Small intestine (tissue), 7 donors: ENCODE results near the gene PNRC1. TPM values are rescaled to one million over a fixed set of nuclear protein-coding genes. Genes with fewer than 3 reads are reported as not detected.
"Not testable (repeated sequence)": the region's sequence is repeated elsewhere in the genome, so short reads cannot be mapped to it uniquely, and the experiment has no call there.

ENCODE experiments used
- DNase-seq, 2 donors: peaks; one replicate each; pipeline versions ENCODE4 v3.0.0 to v3.0.0-alpha.2; 2013
- FAIRE-seq: peaks from 2 replicates; lab custom pipeline; 2012; peaks lifted over from hg19 to GRCh38; lab: Jason Lieb, UNC
- H3K27ac ChIP-seq, 3 donors: one replicate each; pipeline ENCODE4 v1.5.1; 2013; ENCODE audit warnings: low read length in 2 of 3, mild to moderate bottlenecking in 2 of 3, control low read depth in 1 of 3, inconsistent platforms in 1 of 3, low read depth in 1 of 3, moderate library complexity in 1 of 3
- H3K27me3 ChIP-seq, 3 donors: one replicate each; pipeline ENCODE4 v1.6.1; 2013; ENCODE audit warnings: low read length in 3 of 3, inconsistent platforms in 1 of 3; ENCODE audit not compliant: control insufficient read depth in 3 of 3, insufficient read depth in 3 of 3
- H3K36me3 ChIP-seq, 3 donors: one replicate each; pipeline ENCODE4 v1.6.1; 2013; ENCODE audit warnings: low read length in 3 of 3, inconsistent platforms in 1 of 3, low read depth in 1 of 3, mild to moderate bottlenecking in 1 of 3, moderate library complexity in 1 of 3; ENCODE audit not compliant: control insufficient read depth in 3 of 3, insufficient read depth in 2 of 3
- H3K4me1 ChIP-seq, 3 donors: one replicate each; pipeline ENCODE4 v1.6.1; 2013; ENCODE audit warnings: low read length in 2 of 3, inconsistent platforms in 1 of 3, low read depth in 1 of 3, mild to moderate bottlenecking in 1 of 3, moderate library complexity in 1 of 3; ENCODE audit not compliant: control insufficient read depth in 3 of 3, insufficient read depth in 2 of 3
- H3K4me3 ChIP-seq, 3 donors: one replicate each; pipeline ENCODE4 v1.5.1; 2013; ENCODE audit warnings: low read length in 3 of 3, control low read depth in 1 of 3, inconsistent platforms in 1 of 3, low read depth in 1 of 3, mild to moderate bottlenecking in 1 of 3, moderate library complexity in 1 of 3
- H3K9me3 ChIP-seq, 2 donors: one replicate each; pipeline ENCODE4 v1.6.1; 2013; ENCODE audit warnings: low read depth in 1 of 2, low read length in 1 of 2; ENCODE audit not compliant: control insufficient read depth in 2 of 2, insufficient read depth in 1 of 2
- WGBS, 3 donors: extraction: QIAGEN DNeasy Blood & Tissue Kit; methylation state at CpG; one replicate each; pipeline ENCODE4 v1.1.7; 2013; 5-methylcytosine and 5-hydroxymethylcytosine counted together
- polyA plus RNA-seq, 4 donors: library from polyadenylated mRNA; stranded (reverse) in 3 of 4; unstranded in 1 of 4; fragments of 200-250 nt in 3 of 4; fragments of 120-200 nt in 1 of 4; gene quantifications; one replicate each; pipeline versions ENCODE4 v1.2.1 to v1.2.3, GENCODE V29; 2013
- donor health status: healthy with polysubstance abuse.
- donor health status: control.
- donor health status: control.
- donor health status: Bipolar disorder and iron deficiency.
- donor health status: healthy.

Gene PNRC1
- polyA plus RNA-seq, 4 donors: 30.2 to 72.3 (median 34.8) TPM

DNA sequence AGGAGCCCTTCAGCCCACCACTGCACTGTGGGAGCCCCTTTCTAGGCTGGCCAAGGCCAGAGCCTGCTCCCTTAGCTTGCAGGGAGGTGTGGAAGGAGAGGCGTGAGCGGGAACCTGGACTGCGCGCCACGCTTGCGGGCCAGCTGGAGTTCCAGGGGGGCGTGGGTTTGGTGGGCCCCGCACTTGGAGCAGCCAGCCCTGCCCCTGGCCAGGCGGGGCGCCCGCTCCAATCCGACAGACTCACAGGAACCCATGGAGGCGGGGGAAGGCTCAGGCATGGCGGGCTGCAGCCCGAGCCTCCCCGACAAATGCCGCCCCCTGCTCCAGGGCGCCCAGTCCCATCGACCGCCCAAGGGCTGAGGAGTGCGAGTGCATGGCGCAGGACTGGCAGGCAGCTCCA lies 15.6 kb upstream of the PNRC1 start:
- 94 to 98% (median 97%) methylated on average over 22 of the region's 22 CpGs for WGBS, 3 donors
- DNase-seq, FAIRE-seq: not testable (repeated sequence)

GRCh38 chr6:89066121-89066520 lies 14.4 kb upstream of the PNRC1 start:
- not testable (repeated sequence) for FAIRE-seq, H3K9me3 ChIP-seq, H3K36me3 ChIP-seq, H3K27ac ChIP-seq, H3K4me3 ChIP-seq, DNase-seq, H3K27me3 ChIP-seq, H3K4me1 ChIP-seq
- 92 to 97% (median 94%) methylated on average over 8 to 9 of the region's 9 CpGs for WGBS, 3 donors

More for the DNA sequence above, 15.6 kb upstream of the PNRC1 start:
- not testable (repeated sequence) for H3K4me1 ChIP-seq, H3K27me3 ChIP-seq, H3K36me3 ChIP-seq, H3K9me3 ChIP-seq, H3K4me3 ChIP-seq, H3K27ac ChIP-seq

DNA sequence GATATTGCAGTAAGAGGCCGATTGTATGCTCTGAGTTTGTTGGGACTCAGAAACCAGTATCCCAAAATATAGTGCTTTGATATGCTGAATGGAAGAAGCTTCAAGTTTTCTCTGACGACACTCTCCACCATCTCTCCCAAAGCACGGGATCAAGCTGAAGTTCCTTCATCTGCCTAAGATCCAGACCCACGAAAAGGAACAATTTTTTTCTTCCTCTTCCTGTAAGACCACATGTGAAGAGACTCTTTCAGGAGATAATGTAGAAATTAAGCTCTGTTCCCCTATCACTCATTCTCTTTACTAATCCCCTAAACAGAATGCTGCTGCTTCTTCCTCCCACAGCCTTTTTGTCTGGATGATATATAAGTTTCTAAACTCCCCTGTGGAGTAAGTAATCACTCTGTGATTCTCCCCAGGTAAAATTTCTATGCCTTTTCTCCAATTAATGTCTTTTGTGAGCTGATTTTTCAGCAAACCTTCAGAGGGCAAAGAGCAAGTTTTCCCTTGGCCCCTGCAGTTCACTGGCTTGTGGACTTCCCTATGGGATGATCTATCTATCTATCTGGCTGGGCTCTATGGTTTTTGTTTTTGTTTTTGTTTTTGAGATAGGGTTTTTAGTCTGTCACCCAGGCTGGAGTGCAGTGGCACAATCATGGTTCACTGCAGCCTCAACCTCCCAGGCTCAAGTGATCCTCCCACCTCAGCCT lies 13.5 kb upstream of the PNRC1 start:
- no peak for FAIRE-seq
- H3K4me3 ChIP-seq: no peak overlapping the region
- WGBS, 3 donors: 72 to 74% (median 72%) methylated on average over 4 of the region's 4 CpGs

GRCh38 chr6:89067796-89068195 lies 12.8 kb upstream of the PNRC1 start:
- H3K36me3 ChIP-seq: no peaks in the 10 kb centered on the region
- H3K4me3 ChIP-seq: no peak overlapping the region
- no peaks in the 10 kb centered on the region for H3K27me3 ChIP-seq
- no peaks in the 10 kb centered on the region for H3K9me3 ChIP-seq
- H3K4me1 ChIP-seq: no peaks in the 10 kb centered on the region
- DNase-seq: peak in 1 of 2 donors; percentile 65
- no peak for FAIRE-seq
- H3K27ac ChIP-seq: no peak overlapping the region

More for the DNA sequence above, 13.5 kb upstream of the PNRC1 start:
- Histone ChIP-seq H3K36me3 (no peaks in the 10 kb centered on the region), H3K9me3 (no peaks in the 10 kb centered on the region), H3K4me1 (no peaks in the 10 kb centered on the region), H3K27ac (no peak overlapping the region), H3K27me3 (no peaks in the 10 kb centered on the region)
- no peak for DNase-seq

- FAIRE-seq (no peak), DNase-seq (no peak)
- Histone ChIP-seq H3K4me1 (no peaks in the 10 kb centered on the region), H3K4me3 (no peak overlapping the region), H3K27me3 (no peaks in the 10 kb centered on the region), H3K36me3 (no peaks in the 10 kb centered on the region), H3K27ac (no peak overlapping the region), H3K9me3 (no peaks in the 10 kb centered on the region)
- 49 to 90% (median 84%) methylated on average over 1 of the region's 1 CpG for whole genome bisulfite sequencing, 3 donors
Measured at GRCh38 chr6:89068695-89069094, 11.9 kb upstream of the PNRC1 start.

DNA sequence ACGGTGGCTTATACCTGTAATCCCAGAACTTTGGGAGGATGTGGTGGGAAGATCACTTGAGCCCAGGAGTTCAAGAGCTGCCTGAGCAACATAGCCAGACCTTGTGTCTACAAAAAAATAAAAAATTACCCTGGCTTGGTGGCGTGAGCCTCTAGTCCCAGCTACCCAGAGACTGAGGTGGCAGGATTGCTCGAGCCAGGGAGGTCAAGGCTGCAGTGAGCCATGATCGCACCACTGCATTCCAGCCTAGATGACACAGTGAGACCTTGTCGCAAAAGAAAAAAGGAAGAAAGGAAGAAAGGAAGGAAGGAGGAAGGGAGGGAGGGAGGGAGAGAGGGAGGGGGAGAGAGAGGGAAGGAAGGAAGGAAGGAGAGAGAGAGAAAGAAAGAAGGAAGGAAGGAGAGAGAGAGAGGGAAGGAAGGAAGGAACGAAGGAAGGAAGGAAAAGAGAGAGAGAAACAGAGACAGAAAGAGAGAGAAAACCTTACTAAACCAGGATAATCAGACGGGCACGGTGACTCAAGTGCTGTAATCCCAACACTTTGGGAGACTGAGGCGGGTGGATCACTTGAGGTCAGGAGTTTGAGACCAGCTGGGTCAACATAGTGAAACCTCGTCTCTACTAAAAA lies 10.9 kb upstream of the PNRC1 start:
- no peak overlapping the region for H3K27ac ChIP-seq
- no peak overlapping the region for H3K4me3 ChIP-seq
- H3K27me3 ChIP-seq: no peaks in the 10 kb centered on the region
- no peaks in the 10 kb centered on the region for H3K36me3 ChIP-seq
- no peaks in the 10 kb centered on the region for H3K4me1 ChIP-seq
- H3K9me3 ChIP-seq: no peaks in the 10 kb centered on the region
- FAIRE-seq: no peak
- DNase-seq: no peak
- WGBS, 3 donors: 89 to 90% (median 89%) methylated on average over 10 of the region's 10 CpGs

DNA sequence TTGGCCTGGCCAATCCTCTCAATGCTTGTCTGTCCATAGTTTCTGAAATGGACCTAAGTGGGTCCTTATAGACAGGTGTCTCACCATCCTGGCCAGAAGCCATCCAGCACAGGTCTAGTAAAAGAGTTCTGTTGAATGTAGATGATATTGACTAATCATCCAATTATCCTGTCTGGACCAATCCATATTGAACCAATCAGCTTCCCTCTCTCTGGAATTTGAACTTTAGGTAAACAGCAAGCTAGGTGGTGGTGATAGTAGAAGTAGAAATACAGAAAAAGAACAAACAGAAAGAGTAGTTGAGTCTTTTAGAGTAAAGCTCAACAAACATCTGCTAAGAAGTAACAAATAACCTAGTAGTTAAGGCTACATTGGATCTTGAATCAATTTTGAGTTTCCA lies 9.5 kb upstream of the PNRC1 start:
- H3K4me1 ChIP-seq: no peaks in the 10 kb centered on the region
- H3K4me3 ChIP-seq: no peak overlapping the region
- DNase-seq (peak; percentile 48 to 67), FAIRE-seq (no peak)
- no peaks in the 10 kb centered on the region for H3K9me3 ChIP-seq
- no peaks in the 10 kb centered on the region for H3K27me3 ChIP-seq
- H3K36me3 ChIP-seq: no peaks in the 10 kb centered on the region
- no peak overlapping the region for H3K27ac ChIP-seq

- FAIRE-seq: no peak
- DNase-seq: no peak
- Histone ChIP-seq H3K4me3 (no peak overlapping the region), H3K36me3 (no peaks in the 10 kb centered on the region), H3K9me3 (no peaks in the 10 kb centered on the region), H3K27me3 (no peaks in the 10 kb centered on the region), H3K27ac (no peak overlapping the region), H3K4me1 (no peaks in the 10 kb centered on the region)
- WGBS, 3 donors: 54 to 74% (median 70%) methylated on average over 4 of the region's 4 CpGs
Measured at GRCh38 chr6:89073014-89073620, 7.4 kb upstream of the PNRC1 start.
